Measurements from ENCODE around the gene SLC4A11. TPM values are rescaled to one million over a fixed set of nuclear protein-coding genes. Genes with fewer than 3 reads are reported as not detected.

Gene SLC4A11
- total and polyA plus RNA-seq, 5 experiments from 2014 or later: 1.3 to 2.1 TPM; not detected in 3

Other genes with a start within 250 kb of the SLC4A11 start
- 1 to 10 TPM; 1.5 to 1.9 TPM for gene GNRH2, start 195.6 kb downstream of the SLC4A11 start, total RNA-seq
- gene GNRH2, start 195.6 kb downstream of the SLC4A11 start, polyA plus RNA-seq: not detected
- gene MRPS26, start 193.1 kb downstream of the SLC4A11 start, total RNA-seq: 10 to 100 TPM; 27.6 to 28.4 TPM
- gene MRPS26, start 193.1 kb downstream of the SLC4A11 start, polyA plus RNA-seq: 10 to 100 TPM; 59.2 to 81.8 (median 75.6) TPM
- gene OXT, start 167.6 kb downstream of the SLC4A11 start, total RNA-seq: 1 to 10 TPM; 2.2 to 2.6 TPM
- gene OXT, start 167.6 kb downstream of the SLC4A11 start, polyA plus RNA-seq: 1 to 10 TPM in 1 of 3 donors, under 1 TPM in 2; 0.53 to 2.2 (median 0.91) TPM
- gene AVP, start 154.5 kb downstream of the SLC4A11 start, total RNA-seq: not detected
- gene AVP, start 154.5 kb downstream of the SLC4A11 start, polyA plus RNA-seq: not detected
- gene FASTKD5, start 79.3 kb downstream of the SLC4A11 start, total RNA-seq: 10 to 100 TPM; 37.1 to 38.0 TPM
- 10 to 100 TPM; 10.7 to 18.1 (median 17.5) TPM for gene FASTKD5, start 79.3 kb downstream of the SLC4A11 start, polyA plus RNA-seq
- gene UBOX5, start 79.3 kb downstream of the SLC4A11 start, total RNA-seq: 10 to 100 TPM; 15.7 to 15.8 TPM
- 1 to 10 TPM; 4.5 to 8.6 (median 7.0) TPM for gene UBOX5, start 79.3 kb downstream of the SLC4A11 start, polyA plus RNA-seq
- 10 to 100 TPM; 25.5 to 26.6 TPM for gene LZTS3, start 65.6 kb downstream of the SLC4A11 start, total RNA-seq
- gene LZTS3, start 65.6 kb downstream of the SLC4A11 start, polyA plus RNA-seq: 1 to 10 TPM; 2.0 to 3.8 (median 3.7) TPM
- 10 to 100 TPM; 55.8 to 57.4 TPM for gene DDRGK1, start 34.5 kb downstream of the SLC4A11 start, total RNA-seq
- gene DDRGK1, start 34.5 kb downstream of the SLC4A11 start, polyA plus RNA-seq: 10 to 100 TPM; 39.7 to 50.5 (median 44.1) TPM
- gene ITPA, start 29.7 kb downstream of the SLC4A11 start, total RNA-seq: 10 to 100 TPM; 51.7 to 57.6 TPM
- 10 to 100 TPM; 46.2 to 72.9 (median 56.9) TPM for gene ITPA, start 29.7 kb downstream of the SLC4A11 start, polyA plus RNA-seq
- 1 to 10 TPM; 4.8 to 5.1 TPM for gene DNAAF9, start 168.5 kb upstream of the SLC4A11 start, total RNA-seq
- gene DNAAF9, start 168.5 kb upstream of the SLC4A11 start, polyA plus RNA-seq: 1 to 10 TPM in 2 of 3 donors, under 1 TPM in 1; 0.62 to 1.4 (median 1.0) TPM
- gene ATRN, start 231.8 kb upstream of the SLC4A11 start, total RNA-seq: 10 to 100 TPM; 13.1 to 13.9 TPM
- gene ATRN, start 231.8 kb upstream of the SLC4A11 start, polyA plus RNA-seq: 1 to 10 TPM; 7.0 to 9.4 (median 7.6) TPM

All from naive thymus-derived CD8-positive, alpha-beta T cell (primary cell).